Measurements from ENCODE around the gene CXCL16. TPM values are rescaled to one million over a fixed set of nuclear protein-coding genes. Genes with fewer than 3 reads are reported as not detected.

The CXCL16 gene
- polyA plus RNA-seq, 1 experiment: 2.4 TPM

GRCh38 chr17:4722678-4723240 is 17.0 kb downstream of the CXCL16 start:
- H3K27me3 ChIP-seq (ENCODE audit: control insufficient read depth, insufficient read depth, low read length): peaks cover 8% of the 10 kb centered on the region
- no peak for TF ChIP-seq CTCF (IDR thresholded peaks at IDR 0.05; ENCODE audit: low read depth, low read length)
- no peak overlapping the region for H3K27ac ChIP-seq (ENCODE audit: low read depth, low read length)
- CTCF ChIA-PET: no interaction called here
- no peak overlapping the region for H3K4me3 ChIP-seq (ENCODE audit: low read depth, low read length)
- POLR2A ChIA-PET: no interaction called here
- DNase-seq (ENCODE audit: low read depth, low spot score): no peak
- H3K9me3 ChIP-seq (ENCODE audit: control insufficient read depth, insufficient read depth, low read length): peaks cover 5% of the 10 kb centered on the region; the same call in 1 of the 2 replicates

GRCh38 chr17:4721203-4722135 is 18.3 kb downstream of the CXCL16 start:
- peak overlapping the region; percentile 31 for H3K27ac ChIP-seq (ENCODE audit: low read depth, low read length)
- ChIA-PET CTCF (no interaction called here), POLR2A (interaction anchor here (1.6 kb wide), 1 partner anchor 11 kb away, joined by 5 read pairs; the partner anchor contains the start of gene ARRB2)
- no peak for TF ChIP-seq CTCF (IDR thresholded peaks at IDR 0.05; ENCODE audit: low read depth, low read length)
- peaks cover 8% of the 10 kb centered on the region for H3K27me3 ChIP-seq (ENCODE audit: control insufficient read depth, insufficient read depth, low read length)
- peaks cover 5% of the 10 kb centered on the region; the same call in 1 of the 2 replicates for H3K9me3 ChIP-seq (ENCODE audit: control insufficient read depth, insufficient read depth, low read length)
- H3K4me3 ChIP-seq (ENCODE audit: low read depth, low read length): no peak overlapping the region
- no peak for DNase-seq (ENCODE audit: low read depth, low spot score)

- ChIA-PET POLR2A (interaction anchor here (1.6 kb wide), 1 partner anchor 11 kb away, joined by 5 read pairs; the partner anchor contains the start of gene ARRB2), CTCF (interaction anchor here (0.7 kb wide), 1 partner anchor 175 kb away, joined by 3 read pairs; no protein-coding TSS in a partner anchor)
- Histone ChIP-seq H3K9me3 (ENCODE audit: control insufficient read depth, insufficient read depth, low read length) (peaks cover 5% of the 10 kb centered on the region; the same call in 1 of the 2 replicates), H3K4me3 (ENCODE audit: low read depth, low read length) (no peak overlapping the region), H3K27ac (ENCODE audit: low read depth, low read length) (no peak overlapping the region), H3K27me3 (ENCODE audit: control insufficient read depth, insufficient read depth, low read length) (peaks cover 7% of the 10 kb centered on the region)
- TF ChIP-seq CTCF (IDR thresholded peaks at IDR 0.05; ENCODE audit: low read depth, low read length): no peak
- no peak for DNase-seq (ENCODE audit: low read depth, low spot score)
Observed at GRCh38 chr17:4720787-4721186, 18.9 kb downstream of the CXCL16 start.

GRCh38 chr17:4719684-4720221 is 20.0 kb downstream of the CXCL16 start:
- TF ChIP-seq CTCF (IDR thresholded peaks at IDR 0.05; ENCODE audit: low read depth, low read length): no peak
- CTCF ChIA-PET: interaction anchor here (0.7 to 1.5 kb wide), 2 partner anchors 10 to 176 kb away, joined by 3 read pairs; partner anchors contain the start of gene ARRB2
- H3K27ac ChIP-seq (ENCODE audit: low read depth, low read length): no peak overlapping the region
- H3K27me3 ChIP-seq (ENCODE audit: control insufficient read depth, insufficient read depth, low read length): peaks cover 2% of the 10 kb centered on the region
- H3K4me3 ChIP-seq (ENCODE audit: low read depth, low read length): no peak overlapping the region
- peaks cover 5% of the 10 kb centered on the region; the same call in 1 of the 2 replicates for H3K9me3 ChIP-seq (ENCODE audit: control insufficient read depth, insufficient read depth, low read length)
- no peak for DNase-seq (ENCODE audit: low read depth, low spot score)
- POLR2A ChIA-PET: no interaction called here

Data from AG04450 (cell line).